Embryonic facial prominence (tissue), 1 donor: Measurements from ENCODE around the gene LRMDA.

Source experiments
- DNase-seq: peaks from one replicate; pipeline ENCODE4 v3.0.0-alpha.2; 2016; ENCODE audit errors: extremely low spot score

LRMDA gene

GRCh38 chr10:75425291-75426079, 5.9 kb upstream of the LRMDA start:
- no peak for DNase-seq

- no peak for DNase-seq
Observed at GRCh38 chr10:75426880-75427279, 4.5 kb upstream of the LRMDA start.

- DNase-seq: no peak
Observed at GRCh38 chr10:75427951-75428350, 3.5 kb upstream of the LRMDA start.

- no peak for DNase-seq
Observed at GRCh38 chr10:75428434-75429158, 2.8 kb upstream of the LRMDA start.

- DNase-seq: no peak
Observed at GRCh38 chr10:75429159-75429827, 2.1 kb upstream of the LRMDA start.

- DNase-seq: no peak
Observed at GRCh38 chr10:75430000-75430763, 1.2 kb upstream of the LRMDA start.

GRCh38 chr10:75432176-75432575, 752 bp downstream of the LRMDA start:
- no peak for DNase-seq

- DNase-seq: no peak
Observed at GRCh38 chr10:75432763-75433162, 1.3 kb downstream of the LRMDA start.

GRCh38 chr10:75433216-75433615, 1.8 kb downstream of the LRMDA start:
- DNase-seq: no peak

GRCh38 chr10:75434291-75434690, 2.9 kb downstream of the LRMDA start:
- no peak for DNase-seq

GRCh38 chr10:75435291-75435690, 3.9 kb downstream of the LRMDA start:
- DNase-seq: no peak

- no peak for DNase-seq
Observed at GRCh38 chr10:75436896-75437295, 5.5 kb downstream of the LRMDA start.

GRCh38 chr10:75437693-75438092, 6.3 kb downstream of the LRMDA start:
- DNase-seq: no peak

- no peak for DNase-seq
Observed at GRCh38 chr10:75438275-75438674, 6.9 kb downstream of the LRMDA start.

- DNase-seq: no peak
Observed at GRCh38 chr10:75439811-75440210, 8.4 kb downstream of the LRMDA start.

GRCh38 chr10:75440271-75440793, 8.9 kb downstream of the LRMDA start:
- no peak for DNase-seq

GRCh38 chr10:75441196-75441595, 9.8 kb downstream of the LRMDA start:
- DNase-seq: no peak

GRCh38 chr10:75441682-75442081, 10.3 kb downstream of the LRMDA start:
- no peak for DNase-seq

- DNase-seq: no peak
Observed at GRCh38 chr10:75443362-75443761, 11.9 kb downstream of the LRMDA start.

- no peak for DNase-seq
Observed at GRCh38 chr10:75444781-75445386, 13.5 kb downstream of the LRMDA start.

- DNase-seq: no peak
Observed at GRCh38 chr10:75446508-75446907, 15.1 kb downstream of the LRMDA start.
